ENCODE measurements around the gene ROS1.

ROS1 gene

GRCh38 chr6:117465691-117466090 is 39.9 kb upstream of the ROS1 start:
- POLR2A ChIA-PET, result no interaction called here
- no peak for DNase-seq

GRCh38 chr6:117464700-117465099 is 39.0 kb upstream of the ROS1 start:
- H3K4me1 ChIP-seq (ENCODE audit: control extremely low read depth in 1 of 4, control insufficient read depth in 4 of 4, insufficient read depth in 4 of 4, low read length in 3 of 4), result peaks cover 0 to 9% (median 7%) of the 10 kb centered on the region in 4 experiments
- H3K9me3 ChIP-seq (ENCODE audit: control extremely low read depth in 1 of 5, control insufficient read depth in 4 of 5, insufficient read depth in 2 of 5, low read depth in 1 of 5, low read length in 4 of 5), result no peaks in the 10 kb centered on the region
- ChIA-PET POLR2A (no interaction called here), CTCF (no interaction called here)
- H3K36me3 ChIP-seq (ENCODE audit: control insufficient read depth in 4 of 4, insufficient read depth in 4 of 4, low read length in 3 of 4), result no peaks in the 10 kb centered on the region
- H3K4me3 ChIP-seq (ENCODE audit: control insufficient read depth in 1 of 7, extremely low read depth in 1 of 7, insufficient read depth in 4 of 7, low read depth in 2 of 7, low read length in 6 of 7), result no peak overlapping the region
- H3K27ac ChIP-seq (ENCODE audit: insufficient read depth in 1 of 2, low read depth in 1 of 2, low read length in 2 of 2, poor library complexity in 1 of 2, severe bottlenecking in 2 of 2), result no peak overlapping the region
- no peak for DNase-seq
- WGBS (ENCODE audit: insufficient coverage), result 50% methylated on average over 2 of the region's 2 CpGs
- H3K27me3 ChIP-seq (replicated peaks in 2 of 5; ENCODE audit: control insufficient read depth in 4 of 5, insufficient read depth in 5 of 5, low read length in 4 of 5), result peaks cover 0 to 3% (median 0%) of the 10 kb centered on the region in 5 experiments

More at GRCh38 chr6:117465691-117466090, 39.9 kb upstream of the ROS1 start:
- no peaks in the 10 kb centered on the region for H3K9me3 ChIP-seq (ENCODE audit: control extremely low read depth in 1 of 5, control insufficient read depth in 4 of 5, insufficient read depth in 2 of 5, low read depth in 1 of 5, low read length in 4 of 5)
- no CpG with 5 or more reads among the region's 1 CpG for WGBS (ENCODE audit: insufficient coverage)
- peaks cover 0 to 3% (median 0%) of the 10 kb centered on the region in 5 experiments for H3K27me3 ChIP-seq (replicated peaks in 2 of 5; ENCODE audit: control insufficient read depth in 4 of 5, insufficient read depth in 5 of 5, low read length in 4 of 5)
- no peak overlapping the region for H3K27ac ChIP-seq (ENCODE audit: insufficient read depth in 1 of 2, low read depth in 1 of 2, low read length in 2 of 2, poor library complexity in 1 of 2, severe bottlenecking in 2 of 2)
- H3K4me3 ChIP-seq (ENCODE audit: control insufficient read depth in 1 of 7, extremely low read depth in 1 of 7, insufficient read depth in 4 of 7, low read depth in 2 of 7, low read length in 6 of 7), result no peak overlapping the region
- H3K36me3 ChIP-seq (ENCODE audit: control insufficient read depth in 4 of 4, insufficient read depth in 4 of 4, low read length in 3 of 4), result no peaks in the 10 kb centered on the region
- CTCF ChIA-PET, result no interaction called here
- peaks cover 0 to 10% (median 7%) of the 10 kb centered on the region in 4 experiments for H3K4me1 ChIP-seq (ENCODE audit: control extremely low read depth in 1 of 4, control insufficient read depth in 4 of 4, insufficient read depth in 4 of 4, low read length in 3 of 4)

GRCh38 chr6:117463762-117464665 is 38.3 kb upstream of the ROS1 start:
- DNase-seq, result peak in 1 of 3 donors; percentile 10
- POLR2A ChIA-PET, result no interaction called here
- 83% methylated on average over 1 of the region's 4 CpGs for WGBS (ENCODE audit: insufficient coverage)
- Histone ChIP-seq H3K27me3 (replicated peaks in 2 of 5; ENCODE audit: control insufficient read depth in 4 of 5, insufficient read depth in 5 of 5, low read length in 4 of 5) (peaks cover 0 to 3% (median 0%) of the 10 kb centered on the region in 5 experiments), H3K27ac (ENCODE audit: insufficient read depth in 1 of 2, low read depth in 1 of 2, low read length in 2 of 2, poor library complexity in 1 of 2, severe bottlenecking in 2 of 2) (no peak overlapping the region), H3K4me1 (ENCODE audit: control extremely low read depth in 1 of 4, control insufficient read depth in 4 of 4, insufficient read depth in 4 of 4, low read length in 3 of 4) (peaks cover 0 to 3% (median 1%) of the 10 kb centered on the region in 4 experiments), H3K9me3 (ENCODE audit: control extremely low read depth in 1 of 5, control insufficient read depth in 4 of 5, insufficient read depth in 2 of 5, low read depth in 1 of 5, low read length in 4 of 5) (no peaks in the 10 kb centered on the region), H3K36me3 (ENCODE audit: control insufficient read depth in 4 of 4, insufficient read depth in 4 of 4, low read length in 3 of 4) (no peaks in the 10 kb centered on the region), H3K4me3 (ENCODE audit: control insufficient read depth in 1 of 7, extremely low read depth in 1 of 7, insufficient read depth in 4 of 7, low read depth in 2 of 7, low read length in 6 of 7) (no peak overlapping the region)
- CTCF ChIA-PET, result no interaction called here

- Histone ChIP-seq H3K4me1 (ENCODE audit: control extremely low read depth in 1 of 4, control insufficient read depth in 4 of 4, insufficient read depth in 4 of 4, low read length in 3 of 4) (no peaks in the 10 kb centered on the region), H3K36me3 (ENCODE audit: control insufficient read depth in 4 of 4, insufficient read depth in 4 of 4, low read length in 3 of 4) (no peaks in the 10 kb centered on the region), H3K27me3 (replicated peaks in 2 of 5; ENCODE audit: control insufficient read depth in 4 of 5, insufficient read depth in 5 of 5, low read length in 4 of 5) (peaks cover 0 to 3% (median 0%) of the 10 kb centered on the region in 5 experiments), H3K4me3 (ENCODE audit: control insufficient read depth in 1 of 7, extremely low read depth in 1 of 7, insufficient read depth in 4 of 7, low read depth in 2 of 7, low read length in 6 of 7) (no peak overlapping the region), H3K27ac (ENCODE audit: insufficient read depth in 1 of 2, low read depth in 1 of 2, low read length in 2 of 2, poor library complexity in 1 of 2, severe bottlenecking in 2 of 2) (no peak overlapping the region), H3K9me3 (ENCODE audit: control extremely low read depth in 1 of 5, control insufficient read depth in 4 of 5, insufficient read depth in 2 of 5, low read depth in 1 of 5, low read length in 4 of 5) (no peaks in the 10 kb centered on the region)
- ChIA-PET CTCF (interaction anchor here (0.9 kb wide), 1 partner anchor 32 kb away, joined by 3 read pairs; no protein-coding TSS in a partner anchor), POLR2A (no interaction called here)
- DNase-seq, result no peak
- WGBS (ENCODE audit: insufficient coverage), result 100% methylated on average over 1 of the region's 2 CpGs
Measured at GRCh38 chr6:117459204-117459944, 33.6 kb upstream of the ROS1 start.

- DNase-seq, result no peak
- Histone ChIP-seq H3K27me3 (replicated peaks in 2 of 5; ENCODE audit: control insufficient read depth in 4 of 5, insufficient read depth in 5 of 5, low read length in 4 of 5) (peaks cover 0 to 5% (median under 1%) of the 10 kb centered on the region in 5 experiments), H3K4me1 (ENCODE audit: control extremely low read depth in 1 of 4, control insufficient read depth in 4 of 4, insufficient read depth in 4 of 4, low read length in 3 of 4) (no peaks in the 10 kb centered on the region), H3K9me3 (ENCODE audit: control extremely low read depth in 1 of 5, control insufficient read depth in 4 of 5, insufficient read depth in 2 of 5, low read depth in 1 of 5, low read length in 4 of 5) (no peaks in the 10 kb centered on the region), H3K4me3 (ENCODE audit: control insufficient read depth in 1 of 7, extremely low read depth in 1 of 7, insufficient read depth in 4 of 7, low read depth in 2 of 7, low read length in 6 of 7) (no peak overlapping the region), H3K27ac (ENCODE audit: insufficient read depth in 1 of 2, low read depth in 1 of 2, low read length in 2 of 2, poor library complexity in 1 of 2, severe bottlenecking in 2 of 2) (no peak overlapping the region), H3K36me3 (ENCODE audit: control insufficient read depth in 4 of 4, insufficient read depth in 4 of 4, low read length in 3 of 4) (no peaks in the 10 kb centered on the region)
- WGBS (ENCODE audit: insufficient coverage), result 100% methylated on average over 3 of the region's 5 CpGs
- ChIA-PET CTCF (interaction anchor here (0.7 to 1.6 kb wide), 2 partner anchors 8 to 10 kb away, joined by 3 read pairs; no protein-coding TSS in a partner anchor), POLR2A (no interaction called here)
Measured at GRCh38 chr6:117456998-117457397, 31.3 kb upstream of the ROS1 start.

GRCh38 chr6:117456250-117456649 is 30.5 kb upstream of the ROS1 start:
- no peaks in the 10 kb centered on the region for H3K9me3 ChIP-seq (ENCODE audit: control extremely low read depth in 1 of 5, control insufficient read depth in 4 of 5, insufficient read depth in 2 of 5, low read depth in 1 of 5, low read length in 4 of 5)
- H3K4me3 ChIP-seq (ENCODE audit: control insufficient read depth in 1 of 7, extremely low read depth in 1 of 7, insufficient read depth in 4 of 7, low read depth in 2 of 7, low read length in 6 of 7), result no peak overlapping the region
- POLR2A ChIA-PET, result no interaction called here

More at GRCh38 chr6:117456250-117456649, 30.5 kb upstream of the ROS1 start:
- Histone ChIP-seq H3K4me1 (ENCODE audit: control extremely low read depth in 1 of 4, control insufficient read depth in 4 of 4, insufficient read depth in 4 of 4, low read length in 3 of 4) (no peaks in the 10 kb centered on the region), H3K27ac (ENCODE audit: insufficient read depth in 1 of 2, low read depth in 1 of 2, low read length in 2 of 2, poor library complexity in 1 of 2, severe bottlenecking in 2 of 2) (no peak overlapping the region), H3K27me3 (replicated peaks in 2 of 5; ENCODE audit: control insufficient read depth in 4 of 5, insufficient read depth in 5 of 5, low read length in 4 of 5) (peaks cover 0 to 9% (median 2%) of the 10 kb centered on the region in 5 experiments), H3K36me3 (ENCODE audit: control insufficient read depth in 4 of 4, insufficient read depth in 4 of 4, low read length in 3 of 4) (no peaks in the 10 kb centered on the region)
- no CpG with 5 or more reads among the region's 1 CpG for WGBS (ENCODE audit: insufficient coverage)
- CTCF ChIA-PET, result interaction anchor here (1.6 kb wide), 1 partner anchor 11 kb away, joined by 3 read pairs; no protein-coding TSS in a partner anchor
- no peak for DNase-seq

All from common myeloid progenitor, CD34-positive (primary cell).